CD4-positive, alpha-beta memory T cell (primary cell): ENCODE measurements around the gene RAD51AP2. TPM values are rescaled to one million over a fixed set of nuclear protein-coding genes. Genes with fewer than 3 reads are reported as not detected.

Experiments
- CTCF ChIA-PET: fragments of 350-600 bp; sonication (Branson Sonifier 250); formaldehyde crosslinking; loops from one replicate; lab custom pipeline; 2021; ENCODE audit warnings: inconsistent platforms; ENCODE audit not compliant: partially characterized antibody; lab: Charles Lee
- POLR2A ChIA-PET: fragments of 350-600 bp; sonication (Branson Sonifier 250); formaldehyde crosslinking; loops from one replicate; lab custom pipeline; 2021; ENCODE audit not compliant: partially characterized antibody; lab: Charles Lee
- DNase-seq, 5 donors: peaks; one replicate each; pipeline versions ENCODE4 v3.0.0 to v3.0.0-alpha.2; 2020 to 2022; ENCODE audit warnings: mixed read lengths in 1 of 5
- H3K27ac ChIP-seq: one replicate; pipeline ENCODE4 v1.7.0; 2013; ENCODE audit warnings: low read depth, low read length
- H3K27me3 ChIP-seq: 2 replicates; pipeline ENCODE4 v1.7.0; 2013; ENCODE audit warnings: mild to moderate bottlenecking, low read length, moderate library complexity; ENCODE audit not compliant: insufficient read depth
- H3K36me3 ChIP-seq: 2 replicates; pipeline ENCODE4 v1.7.0; 2013; ENCODE audit warnings: mild to moderate bottlenecking, low read length, moderate library complexity; ENCODE audit not compliant: insufficient read depth
- H3K4me1 ChIP-seq: 2 replicates; pipeline ENCODE4 v1.7.0; 2013; ENCODE audit warnings: mild to moderate bottlenecking, low read length, moderate library complexity; ENCODE audit not compliant: insufficient read depth
- H3K4me3 ChIP-seq, 2 donors: one replicate each; pipeline ENCODE4 v1.7.0; 2013; ENCODE audit warnings: low read length in 2 of 2, mild to moderate bottlenecking in 1 of 2
- H3K9me3 ChIP-seq, 2 donors: one replicate each; pipeline ENCODE4 v1.7.0; 2013; ENCODE audit warnings: low read length in 2 of 2, control low read depth in 1 of 2; ENCODE audit not compliant: control insufficient read depth in 1 of 2
- H3K27ac Mint-ChIP-seq, 7 donors: one replicate each; pipeline ENCODE4 v1.8.0; 2020 to 2021; ENCODE audit warnings: mixed read lengths in 7 of 7, mild to moderate bottlenecking in 6 of 7, inconsistent platforms in 3 of 7, moderate library complexity in 3 of 7
- H3K27me3 Mint-ChIP-seq, 2 donors: one replicate each; pipeline ENCODE4 v1.8.0; 2020 to 2021; ENCODE audit warnings: mixed read lengths in 2 of 2
- H3K36me3 Mint-ChIP-seq, 2 donors: one replicate each; pipeline ENCODE4 v1.8.0; 2020 to 2021; ENCODE audit warnings: mixed read lengths in 2 of 2, inconsistent platforms in 1 of 2, mild to moderate bottlenecking in 1 of 2
- H3K4me1 Mint-ChIP-seq, 4 donors: one replicate each; pipeline ENCODE4 v1.8.0; 2020 to 2021; ENCODE audit warnings: mixed read lengths in 4 of 4, mild to moderate bottlenecking in 1 of 4
- H3K4me3 Mint-ChIP-seq, 8 donors: one replicate each; pipeline ENCODE4 v1.8.0; 2020 to 2021; ENCODE audit warnings: mixed read lengths in 8 of 8, mild to moderate bottlenecking in 7 of 8, moderate library complexity in 6 of 8, inconsistent platforms in 3 of 8
- H3K9me3 Mint-ChIP-seq, 8 donors: one replicate each; pipeline ENCODE4 v1.8.0; 2020 to 2021; ENCODE audit warnings: mixed read lengths in 8 of 8, mild to moderate bottlenecking in 5 of 8, inconsistent platforms in 3 of 8, moderate library complexity in 1 of 8
- intact Hi-C: fragments of 100-400 bp; cut with micrococcal nuclease; formaldehyde crosslinking; loops from one replicate; pipeline ENCODE4 v1.15.1; 2023
- polyA plus RNA-seq, 2 donors: library from polyadenylated mRNA; unstranded; fragments of 300-500 nt; fragmentation: Illumina TruSeq; gene quantifications; one replicate each; pipeline ENCODE4 v1.2.3, GENCODE V29; 2021
- total RNA-seq, 2 experiments: library from RNA; stranded (reverse); gene quantifications; one replicate each; pipeline ENCODE4 v1.2.3, GENCODE V29; 2021

RAD51AP2 gene
- total and polyA plus RNA-seq, 4 experiments from 2014 or later: not detected

DNA sequence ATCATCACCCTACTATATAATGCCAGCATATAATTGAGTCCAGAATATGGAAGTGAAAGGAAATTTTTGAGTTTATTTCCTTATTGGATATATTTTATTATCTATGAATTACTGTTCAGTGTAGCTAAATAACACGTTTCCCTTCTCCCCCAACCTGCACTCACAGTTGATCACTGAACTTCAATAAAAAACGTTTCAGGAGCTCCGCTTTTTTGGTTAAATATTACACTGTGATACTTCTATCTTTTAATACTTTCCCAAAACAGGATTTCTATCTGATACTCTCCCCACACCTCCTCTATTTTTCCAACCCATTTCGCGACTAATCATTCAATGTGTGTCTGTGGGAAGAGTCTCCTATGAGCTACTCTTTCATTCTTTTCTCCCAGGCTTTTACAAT is 29.5 kb upstream of the RAD51AP2 start:
- intact Hi-C loops: no loop called here
- Histone ChIP-seq H3K9me3 (no peaks in the 10 kb centered on the region), H3K27me3 (no peaks in the 10 kb centered on the region), H3K36me3 (no peaks in the 10 kb centered on the region), H3K27ac (no peak overlapping the region), H3K4me1 (no peaks in the 10 kb centered on the region), H3K4me3 (no peak overlapping the region)
- H3K9me3 Mint-ChIP-seq: peaks cover 0 to 3% (median under 1%) of the 10 kb centered on the region in 8 donors
- H3K4me3 Mint-ChIP-seq: no peak overlapping the region
- H3K36me3 Mint-ChIP-seq: no peaks in the 10 kb centered on the region
- DNase-seq: no peak
- H3K27me3 Mint-ChIP-seq: peaks cover 0 to 9% of the 10 kb centered on the region in 2 donors
- POLR2A ChIA-PET: no interaction called here
- H3K4me1 Mint-ChIP-seq: no peaks in the 10 kb centered on the region
- H3K27ac Mint-ChIP-seq: no peak overlapping the region
- CTCF ChIA-PET: no interaction called here

DNA sequence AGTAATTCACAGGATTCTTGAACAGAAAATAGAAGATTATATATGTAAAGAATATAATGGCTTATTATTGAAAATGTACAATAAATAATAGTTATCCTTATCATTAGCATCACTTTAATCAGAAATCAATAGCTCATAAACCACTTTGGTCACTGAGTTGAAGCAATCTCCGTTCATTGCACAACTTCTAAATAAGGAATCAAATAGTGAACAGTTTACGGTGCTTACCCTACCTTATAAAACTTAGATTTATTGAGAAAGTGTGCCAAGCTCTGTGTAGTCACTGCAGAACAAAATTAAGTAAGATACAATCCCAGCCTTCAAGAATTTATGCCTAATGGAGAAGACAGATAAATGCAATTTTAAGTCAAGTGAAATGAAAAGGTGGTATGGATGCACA is 29.0 kb upstream of the RAD51AP2 start:
- no peak overlapping the region for H3K27ac Mint-ChIP-seq
- no peaks in the 10 kb centered on the region for H3K4me1 ChIP-seq
- H3K4me3 Mint-ChIP-seq: no peak overlapping the region
- intact Hi-C loops: no loop called here
- no peaks in the 10 kb centered on the region for H3K36me3 ChIP-seq
- no peak for DNase-seq
- H3K36me3 Mint-ChIP-seq: no peaks in the 10 kb centered on the region
- peaks cover 0 to 3% (median 0%) of the 10 kb centered on the region in 8 donors for H3K9me3 Mint-ChIP-seq
- no peak overlapping the region for H3K4me3 ChIP-seq
- ChIA-PET POLR2A (no interaction called here), CTCF (no interaction called here)
- no peaks in the 10 kb centered on the region for H3K9me3 ChIP-seq
- H3K27me3 ChIP-seq: no peaks in the 10 kb centered on the region
- no peak overlapping the region for H3K27ac ChIP-seq
- H3K4me1 Mint-ChIP-seq: no peaks in the 10 kb centered on the region
- H3K27me3 Mint-ChIP-seq: peaks cover 0 to 9% of the 10 kb centered on the region in 2 donors

DNA sequence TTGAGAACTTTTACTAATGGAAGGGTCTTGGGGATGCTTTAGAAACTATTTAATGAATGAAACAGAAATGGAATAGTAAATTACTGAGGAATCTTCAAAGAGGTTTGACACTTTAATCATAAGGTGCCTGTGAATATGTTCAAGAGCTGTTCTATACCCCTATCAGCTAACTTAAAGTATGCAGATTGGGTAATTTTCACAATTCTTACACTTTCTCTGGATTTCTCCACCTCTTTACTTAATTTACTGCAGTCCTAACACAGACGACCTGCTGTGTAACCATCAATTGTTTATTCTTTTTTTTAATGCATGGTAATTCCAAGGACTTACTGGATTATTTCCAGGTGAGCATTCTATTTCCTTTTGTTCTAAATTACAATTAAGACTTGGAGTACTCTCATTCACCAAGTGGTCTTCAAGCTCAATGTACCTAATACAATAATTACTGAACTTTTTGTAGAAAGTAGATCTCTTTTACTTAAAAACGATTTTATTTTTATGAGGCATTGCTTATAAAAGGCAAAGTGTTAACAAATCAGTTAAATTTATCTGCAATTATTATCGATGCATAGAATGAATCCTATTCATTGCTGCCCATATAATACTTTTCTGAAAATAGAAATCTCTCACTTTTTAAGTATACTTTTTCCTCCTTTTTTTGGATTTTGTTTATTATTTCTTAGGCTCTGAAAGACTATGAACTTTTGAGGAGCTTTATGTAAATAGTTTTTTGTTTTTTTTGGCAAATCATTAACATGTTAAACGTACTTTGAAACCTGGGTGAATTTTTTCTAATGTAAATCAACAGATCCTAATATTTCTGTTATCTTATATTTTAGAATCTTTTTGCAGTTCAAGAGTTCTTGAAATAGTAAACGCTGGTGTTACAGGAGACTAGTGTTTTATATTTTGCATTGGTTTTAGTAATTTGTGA is 27.7 kb upstream of the RAD51AP2 start:
- Mint-ChIP-seq H3K4me1 (no peaks in the 10 kb centered on the region), H3K4me3 (no peak overlapping the region), H3K27me3 (peaks cover 10 to 17% of the 10 kb centered on the region in 2 donors), H3K9me3 (peaks cover 0 to 7% (median under 1%) of the 10 kb centered on the region in 8 donors), H3K27ac (no peak overlapping the region), H3K36me3 (no peaks in the 10 kb centered on the region)
- CTCF ChIA-PET: no interaction called here
- Histone ChIP-seq H3K4me1 (no peaks in the 10 kb centered on the region), H3K27ac (no peak overlapping the region), H3K9me3 (no peaks in the 10 kb centered on the region), H3K36me3 (no peaks in the 10 kb centered on the region), H3K4me3 (no peak overlapping the region), H3K27me3 (peaks cover 3% of the 10 kb centered on the region)
- intact Hi-C loops: no loop called here
- POLR2A ChIA-PET: no interaction called here
- DNase-seq: no peak

DNA sequence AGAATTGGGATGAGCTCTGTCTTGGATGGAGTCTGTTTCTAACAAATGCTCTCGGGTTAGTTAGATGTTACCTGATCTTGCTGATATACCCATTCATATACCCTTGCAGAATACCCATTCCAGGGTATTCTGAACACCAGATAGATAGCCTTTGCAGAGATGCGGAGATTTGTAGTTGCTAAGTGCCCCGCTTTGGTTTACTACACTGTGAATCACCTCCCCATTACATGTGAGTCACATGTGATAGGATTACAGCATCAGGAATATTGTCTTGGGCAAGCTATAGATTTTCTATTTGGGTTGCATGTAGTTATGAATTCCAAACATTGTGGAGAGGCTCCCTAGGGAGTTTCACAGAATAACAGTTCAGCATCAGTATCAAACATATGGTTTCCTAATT is 26.0 kb upstream of the RAD51AP2 start:
- intact Hi-C loops: no loop called here
- no peak overlapping the region for H3K4me3 ChIP-seq
- H3K27me3 ChIP-seq: peaks cover 7% of the 10 kb centered on the region
- POLR2A ChIA-PET: no interaction called here
- no peaks in the 10 kb centered on the region for H3K36me3 Mint-ChIP-seq
- H3K36me3 ChIP-seq: no peaks in the 10 kb centered on the region
- no peak for DNase-seq
- no peaks in the 10 kb centered on the region for H3K9me3 ChIP-seq
- H3K9me3 Mint-ChIP-seq: peaks cover 0 to 7% (median under 1%) of the 10 kb centered on the region in 8 donors
- peaks cover 20 to 26% of the 10 kb centered on the region in 2 donors for H3K27me3 Mint-ChIP-seq
- H3K27ac Mint-ChIP-seq: no peak overlapping the region
- H3K4me1 ChIP-seq: no peaks in the 10 kb centered on the region
- H3K4me1 Mint-ChIP-seq: peaks cover 0 to 2% (median 0%) of the 10 kb centered on the region in 4 donors
- H3K4me3 Mint-ChIP-seq: no peak overlapping the region
- H3K27ac ChIP-seq: no peak overlapping the region
- CTCF ChIA-PET: no interaction called here

DNA sequence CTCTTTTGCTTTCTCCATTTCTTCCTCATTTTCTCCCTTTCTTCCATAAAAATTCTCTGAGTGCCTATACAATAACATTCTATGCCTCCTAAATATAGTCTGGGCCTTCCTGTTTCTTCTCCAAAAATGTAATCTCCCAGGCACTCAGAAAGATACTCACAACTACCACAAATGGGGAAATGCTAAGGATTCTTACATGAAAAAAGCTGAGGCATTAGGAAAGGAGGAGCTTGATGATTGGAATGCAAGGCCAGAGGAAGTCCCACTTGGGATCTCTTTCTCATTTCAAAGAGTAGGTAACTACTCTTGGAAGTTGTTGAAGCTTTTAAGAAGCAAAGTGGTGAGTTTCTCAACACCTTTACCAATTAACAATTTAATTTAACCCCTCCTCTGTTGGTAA is 25.6 kb upstream of the RAD51AP2 start:
- Histone ChIP-seq H3K36me3 (no peaks in the 10 kb centered on the region), H3K9me3 (no peaks in the 10 kb centered on the region), H3K27ac (no peak overlapping the region), H3K4me3 (no peak overlapping the region), H3K27me3 (peaks cover 7% of the 10 kb centered on the region), H3K4me1 (no peaks in the 10 kb centered on the region)
- intact Hi-C loops: no loop called here
- H3K36me3 Mint-ChIP-seq: no peaks in the 10 kb centered on the region
- H3K27ac Mint-ChIP-seq: no peak overlapping the region
- H3K9me3 Mint-ChIP-seq: peaks cover 0 to 7% (median 0%) of the 10 kb centered on the region in 8 donors
- peaks cover 0 to 4% (median 0%) of the 10 kb centered on the region in 4 donors for H3K4me1 Mint-ChIP-seq
- POLR2A ChIA-PET: no interaction called here
- CTCF ChIA-PET: no interaction called here
- H3K4me3 Mint-ChIP-seq: no peak overlapping the region
- no peak for DNase-seq
- H3K27me3 Mint-ChIP-seq: peaks cover 22 to 25% of the 10 kb centered on the region in 2 donors

DNA sequence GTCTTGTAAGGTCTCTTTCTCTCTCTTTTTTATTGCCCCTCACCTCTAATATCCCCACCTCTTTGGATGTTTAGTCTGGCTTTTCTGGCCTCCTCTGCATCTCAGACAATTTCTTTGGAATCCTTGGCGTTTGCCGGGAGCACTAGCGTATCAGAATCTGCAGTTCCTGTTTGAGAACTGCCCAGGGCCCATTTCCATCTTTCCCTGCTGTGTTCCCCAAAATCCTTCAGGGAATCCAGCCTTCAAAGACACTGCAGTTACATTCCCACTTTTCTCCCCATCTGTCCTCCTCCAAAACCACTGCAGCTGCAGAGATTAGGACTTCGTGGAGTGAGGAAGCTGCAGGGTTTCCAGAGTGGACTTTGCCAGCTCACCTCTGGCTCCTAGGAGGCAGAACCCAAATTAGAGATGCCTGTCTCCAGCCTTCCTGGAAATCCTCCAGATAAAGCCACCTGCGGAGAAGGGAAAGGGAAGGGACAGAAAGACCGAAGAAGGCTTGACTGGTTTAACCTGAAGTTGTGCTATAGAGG is 25.0 kb upstream of the RAD51AP2 start:
- intact Hi-C loops: no loop called here
- Histone ChIP-seq H3K27me3 (peaks cover 7% of the 10 kb centered on the region), H3K9me3 (no peaks in the 10 kb centered on the region), H3K4me3 (no peak overlapping the region), H3K36me3 (no peaks in the 10 kb centered on the region), H3K4me1 (no peaks in the 10 kb centered on the region), H3K27ac (no peak overlapping the region)
- Mint-ChIP-seq H3K4me1 (peaks cover 2 to 4% (median 3%) of the 10 kb centered on the region in 4 donors), H3K36me3 (no peaks in the 10 kb centered on the region), H3K27me3 (peaks cover 24 to 28% of the 10 kb centered on the region in 2 donors), H3K9me3 (peaks cover 0 to 10% (median 2%) of the 10 kb centered on the region in 8 donors), H3K4me3 (no peak overlapping the region), H3K27ac (no peak overlapping the region)
- ChIA-PET CTCF (no interaction called here), POLR2A (no interaction called here)
- DNase-seq: no peak

DNA sequence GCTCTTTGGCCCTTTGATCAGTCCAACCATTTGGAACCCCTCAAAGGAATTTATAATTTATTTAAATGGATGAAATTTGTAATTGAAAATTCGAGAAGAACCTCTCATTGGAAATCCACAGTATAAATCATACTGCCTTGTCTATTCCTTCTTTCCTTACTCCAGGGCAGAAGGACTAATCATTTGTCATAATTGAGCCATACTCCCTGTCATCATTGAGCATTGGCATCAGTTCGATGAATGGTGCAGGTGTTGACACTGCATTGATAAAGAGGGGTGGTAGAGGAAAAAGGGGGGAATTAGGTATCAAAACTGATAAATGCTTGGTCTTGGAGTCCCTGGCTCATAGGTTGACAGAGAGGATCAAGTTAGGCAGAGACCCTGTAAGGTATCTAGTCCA is 24.2 kb upstream of the RAD51AP2 start:
- H3K27me3 Mint-ChIP-seq: peaks cover 27 to 29% of the 10 kb centered on the region in 2 donors
- H3K27me3 ChIP-seq: peaks cover 7% of the 10 kb centered on the region
- H3K27ac Mint-ChIP-seq: no peak overlapping the region

More for the DNA sequence above, 24.2 kb upstream of the RAD51AP2 start:
- CTCF ChIA-PET: no interaction called here
- peaks cover 0 to 11% (median 3%) of the 10 kb centered on the region in 8 donors for H3K9me3 Mint-ChIP-seq
- peaks cover 2 to 5% (median 4%) of the 10 kb centered on the region in 4 donors for H3K4me1 Mint-ChIP-seq
- Histone ChIP-seq H3K36me3 (no peaks in the 10 kb centered on the region), H3K4me1 (no peaks in the 10 kb centered on the region), H3K9me3 (no peaks in the 10 kb centered on the region), H3K4me3 (no peak overlapping the region), H3K27ac (no peak overlapping the region)
- no peaks in the 10 kb centered on the region for H3K36me3 Mint-ChIP-seq
- DNase-seq: no peak
- POLR2A ChIA-PET: no interaction called here
- no peak overlapping the region for H3K4me3 Mint-ChIP-seq
- intact Hi-C loops: no loop called here
